ENCODE data around the gene LMNB1.
"Not testable (repeated sequence)": the region's sequence is repeated elsewhere in the genome, so short reads cannot be mapped to it uniquely, and the experiment has no call there.

Gene LMNB1

DNA sequence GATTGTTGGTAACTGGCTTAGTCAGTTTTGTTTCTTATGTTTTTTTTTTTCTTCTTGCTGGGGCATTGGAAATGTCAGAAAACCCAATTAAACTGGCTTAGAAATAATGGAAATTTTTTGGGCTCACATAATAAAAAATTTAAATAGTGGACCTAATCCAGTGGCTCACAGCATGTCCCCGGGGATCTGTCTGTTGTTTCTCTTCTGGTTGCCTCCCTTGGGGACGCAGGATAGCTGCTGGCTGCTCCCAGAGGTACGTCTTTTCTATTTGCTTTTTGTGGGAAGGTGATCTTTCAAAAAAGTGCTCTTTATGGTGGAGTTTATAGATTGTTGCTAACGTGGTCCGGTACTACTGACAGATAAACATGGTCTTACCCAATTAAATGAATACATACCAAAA, 52.2 kb downstream of the LMNB1 start:
- no peak for FAIRE-seq

DNA sequence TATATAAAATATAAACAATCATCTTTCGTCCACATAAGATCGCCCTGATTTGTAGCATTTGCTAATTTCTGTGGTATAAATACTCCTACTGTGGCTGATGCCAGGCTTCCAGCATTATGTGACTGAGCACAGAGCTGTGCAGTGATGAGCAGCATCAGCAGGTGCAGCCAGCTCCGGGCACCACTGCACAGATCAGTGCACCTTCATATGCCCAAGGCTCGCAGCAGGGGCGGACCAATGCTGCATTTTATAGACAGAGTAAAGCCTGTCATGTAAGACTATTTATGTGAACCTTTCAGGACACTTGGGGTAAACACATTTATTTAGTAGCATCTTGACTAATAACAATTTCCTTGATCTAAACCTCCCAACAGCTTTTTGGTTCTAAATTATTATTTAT, 53.1 kb downstream of the LMNB1 start:
- FAIRE-seq: no peak

DNA sequence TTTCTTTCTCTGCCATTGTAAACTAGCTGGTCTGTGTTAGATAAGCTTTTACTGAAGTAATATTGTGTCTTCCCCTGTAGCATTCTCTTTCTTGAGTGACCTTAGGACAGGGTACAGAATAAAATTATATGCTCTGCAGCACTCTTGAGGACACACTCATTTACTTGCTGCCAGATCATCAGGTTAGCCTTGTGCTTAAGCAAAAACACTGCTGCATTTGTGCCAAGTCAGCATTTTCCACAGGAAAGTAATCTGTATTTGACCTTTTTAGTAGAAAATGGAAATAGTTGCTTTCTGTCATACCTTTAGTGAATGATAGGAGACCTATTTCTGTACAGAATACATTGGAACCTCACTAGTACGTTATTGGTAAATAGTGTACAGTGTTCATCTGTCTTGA, 54.2 kb downstream of the LMNB1 start:
- no peak for FAIRE-seq

DNA sequence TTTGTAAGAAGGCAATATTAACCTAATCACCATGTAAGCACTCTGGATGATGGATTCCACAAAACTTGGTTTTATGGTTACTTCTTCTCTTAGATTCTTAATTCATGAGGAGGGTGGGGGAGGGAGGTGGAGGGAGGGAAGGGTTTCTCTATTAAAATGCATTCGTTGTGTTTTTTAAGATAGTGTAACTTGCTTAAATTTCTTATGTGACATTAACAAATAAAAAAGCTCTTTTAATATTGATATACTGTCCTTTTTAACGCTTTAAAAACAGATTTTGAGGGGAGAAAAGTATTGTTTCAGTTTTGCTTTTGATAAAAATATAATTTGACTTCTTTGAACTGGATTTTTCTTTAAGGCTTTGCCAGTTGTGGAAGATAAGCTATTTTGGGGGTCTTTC, 59.8 kb downstream of the LMNB1 start:
- no peak for FAIRE-seq

DNA sequence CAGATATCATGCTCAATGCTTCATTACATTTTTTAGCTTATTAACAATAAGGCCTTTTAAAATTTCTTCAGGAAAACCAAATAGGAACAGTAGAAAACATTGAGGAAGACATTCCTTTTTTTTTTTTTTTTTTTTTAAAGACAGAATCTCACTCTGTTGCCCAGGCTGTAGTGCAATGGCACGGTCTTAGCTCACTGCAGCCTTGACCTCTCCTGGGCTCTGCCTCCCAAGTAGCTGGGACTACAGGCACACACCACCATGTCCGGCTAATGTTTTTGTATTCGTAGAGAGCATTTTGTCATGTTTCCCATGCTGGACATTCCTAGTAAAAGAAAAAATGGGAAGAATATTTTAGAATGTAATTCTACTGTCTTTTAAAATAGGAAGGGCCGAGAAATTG, 60.3 kb downstream of the LMNB1 start:
- no peak for FAIRE-seq

- no peak for FAIRE-seq
Observed at GRCh38 chr5:126837906-126838539, 61.1 kb downstream of the LMNB1 start.

DNA sequence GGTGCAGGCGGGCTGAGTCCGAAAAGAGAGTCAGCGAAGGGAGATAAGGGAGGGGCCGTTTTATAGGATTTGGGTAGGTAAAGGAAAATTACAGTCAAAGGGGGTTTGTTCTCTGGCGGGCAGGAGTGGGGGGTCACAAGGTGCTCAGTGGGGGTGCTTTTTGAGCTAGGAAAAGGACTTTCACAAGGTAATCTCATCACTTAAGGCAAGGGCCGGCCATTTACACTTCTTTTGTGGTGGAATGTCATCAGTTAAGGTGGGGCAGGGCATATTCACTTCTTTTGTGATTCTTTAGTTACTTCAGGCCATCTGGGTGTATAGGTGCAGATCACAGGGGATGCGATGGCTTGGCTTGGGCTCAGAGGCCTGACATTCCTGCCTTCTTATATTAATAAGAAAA, 62.5 kb downstream of the LMNB1 start:
- FAIRE-seq: not testable (repeated sequence)

GRCh38 chr5:126843375-126843774, 66.4 kb downstream of the LMNB1 start:
- not testable (repeated sequence) for FAIRE-seq

- not testable (repeated sequence) for FAIRE-seq
Observed at GRCh38 chr5:126845470-126846070, 68.6 kb downstream of the LMNB1 start.

GRCh38 chr5:126846344-126846743, 69.4 kb downstream of the LMNB1 start:
- FAIRE-seq: no peak

DNA sequence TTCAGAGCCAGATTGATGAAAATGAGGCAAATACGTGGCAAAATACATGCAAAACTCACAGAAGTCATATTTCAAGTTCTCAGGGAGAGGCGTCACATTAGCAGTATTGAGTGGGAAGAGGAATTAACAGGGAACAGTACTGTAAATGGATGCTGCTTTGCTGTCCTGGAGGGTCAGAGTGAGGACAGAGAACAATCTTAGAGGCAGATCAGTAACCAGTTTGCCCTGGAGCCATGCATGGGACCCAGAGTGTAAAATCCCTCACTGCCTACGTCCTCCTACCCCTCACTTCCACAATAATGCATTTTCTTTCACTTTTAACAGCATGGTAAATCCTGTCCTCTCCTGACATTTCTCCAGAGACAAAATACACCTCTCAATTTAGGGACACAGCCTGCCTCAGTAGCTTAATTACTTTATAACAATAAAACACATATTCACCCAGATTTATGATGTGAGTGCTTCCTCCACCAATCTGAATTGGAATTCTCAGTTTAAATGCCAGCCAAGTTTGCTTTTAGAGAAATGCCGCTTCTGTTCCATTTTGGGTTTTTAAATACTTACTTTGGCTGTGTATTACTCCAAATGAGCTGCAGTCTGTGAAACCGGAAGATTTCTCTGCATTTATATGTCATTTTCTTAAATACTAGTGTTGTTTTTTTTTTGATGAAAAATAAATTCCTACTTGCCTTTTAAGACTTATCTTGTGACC, 70.0 kb downstream of the LMNB1 start:
- no peak for FAIRE-seq

GRCh38 chr5:126847456-126847820, 70.5 kb downstream of the LMNB1 start:
- no peak for FAIRE-seq

- no peak for FAIRE-seq
Observed at GRCh38 chr5:126847826-126848251, 70.9 kb downstream of the LMNB1 start.

- FAIRE-seq: no peak
Observed at GRCh38 chr5:126848253-126848652, 71.3 kb downstream of the LMNB1 start.

DNA sequence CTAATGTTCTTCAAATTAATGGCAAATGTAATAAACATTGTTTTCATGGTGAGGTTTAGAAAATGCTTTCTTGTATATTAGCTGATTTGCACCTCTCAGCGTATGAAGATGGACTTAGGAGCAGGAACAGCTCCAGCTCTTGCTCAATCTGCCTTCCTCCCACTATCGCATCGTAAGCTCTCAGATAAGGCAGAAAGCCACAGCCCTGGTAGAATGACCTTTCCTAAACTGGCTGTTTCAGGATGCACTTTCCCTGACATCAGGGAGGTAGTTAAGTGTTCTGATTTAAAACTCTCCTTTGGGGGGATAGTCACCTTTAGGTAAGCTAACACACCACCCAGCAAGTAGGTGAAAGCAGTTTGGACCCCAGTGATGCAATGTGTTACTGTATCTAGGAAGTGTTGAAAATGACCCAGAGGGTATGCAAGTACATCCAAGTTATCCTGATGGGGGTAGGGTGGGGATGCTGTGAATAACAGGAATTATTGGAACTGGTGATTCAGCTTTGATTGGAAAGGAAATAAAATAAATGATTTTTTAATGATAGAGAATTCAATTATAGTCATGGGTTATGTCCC, 72.3 kb downstream of the LMNB1 start:
- no peak for FAIRE-seq

DNA sequence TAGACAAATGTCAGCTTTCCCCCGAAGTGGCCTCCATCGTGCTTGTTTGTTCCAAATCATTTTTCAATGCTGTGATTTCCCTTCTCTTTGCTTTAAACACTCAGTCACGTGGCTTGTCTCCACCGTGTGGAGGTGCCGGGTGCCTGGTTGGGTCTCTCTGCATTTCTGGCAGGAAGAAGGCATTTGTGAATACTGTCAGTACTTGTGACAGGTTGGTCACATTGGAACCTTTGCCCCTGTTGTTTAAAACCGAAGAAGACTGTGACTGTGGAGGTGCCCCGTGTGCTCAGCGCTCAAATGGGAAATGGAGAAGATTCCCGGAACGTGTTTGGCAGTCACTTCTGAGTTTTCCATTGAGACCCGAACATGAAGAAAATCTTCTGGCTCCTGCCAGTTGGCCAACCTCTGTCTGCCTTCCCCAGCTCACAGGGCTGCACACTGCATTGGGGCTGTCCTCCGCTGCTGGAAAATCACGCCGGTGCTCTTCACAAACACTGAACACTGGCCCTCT, 74.6 kb downstream of the LMNB1 start:
- FAIRE-seq: no peak

- FAIRE-seq: no peak
Observed at GRCh38 chr5:126852091-126852571, 75.2 kb downstream of the LMNB1 start.

GRCh38 chr5:126852841-126853271, 75.9 kb downstream of the LMNB1 start:
- no peak for FAIRE-seq

GRCh38 chr5:126853541-126854307, 76.8 kb downstream of the LMNB1 start:
- FAIRE-seq: not testable (repeated sequence)

DNA sequence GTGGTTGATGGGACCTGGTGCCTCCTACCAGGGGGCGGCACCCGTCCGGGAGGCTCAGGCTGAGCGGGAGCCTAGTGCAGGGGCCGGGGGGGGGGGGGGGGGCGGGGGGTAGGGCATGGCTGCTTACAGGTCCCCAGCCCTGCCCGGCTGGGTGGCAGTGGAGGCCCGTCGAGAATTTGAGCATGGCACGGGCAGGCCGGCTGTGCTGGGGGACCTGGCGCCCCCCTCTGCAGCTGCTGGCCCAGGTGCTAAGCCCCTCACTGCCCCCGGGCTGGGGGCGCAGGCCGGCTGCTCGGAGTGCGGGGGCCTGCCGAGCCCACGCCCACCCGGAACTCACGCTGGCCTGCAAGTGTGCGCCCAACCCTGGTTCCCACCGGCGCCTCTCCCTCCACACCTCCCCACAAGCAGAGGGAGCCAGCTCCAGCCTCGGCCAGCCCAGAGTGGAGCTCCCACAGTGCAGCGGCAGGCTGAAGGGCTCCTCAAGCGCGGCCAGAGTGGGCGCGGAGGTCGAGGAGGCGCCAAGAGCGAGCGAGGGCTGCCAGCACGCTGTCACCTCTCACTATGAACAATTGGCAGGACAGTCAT, 77.7 kb downstream of the LMNB1 start:
- FAIRE-seq: no peak

GRCh38 chr5:126855266-126855665, 78.3 kb downstream of the LMNB1 start:
- no peak for FAIRE-seq

Data from A204.1 (cell line).